OCI-LY1 (cell line): ENCODE results near the gene CDC42BPB.

ENCODE experiments used
- CTCF ChIP-seq: fragments of 200-600 bp; sonication (generic), shearing (Covaris generic); IDR thresholded peaks from 2 replicates; pipeline ENCODE4 v1.5.1; 2017; ENCODE audit warnings: mild to moderate bottlenecking, antibody characterized with exemption, low read length, moderate library complexity, mixed read lengths
- EZH2 ChIP-seq: fragments of 200-600 bp; sonication (generic), shearing (Covaris generic); IDR thresholded peaks from 2 replicates; pipeline ENCODE4 v1.8.0; 2017; ENCODE audit warnings: borderline replicate concordance, mixed run types, mild to moderate bottlenecking, antibody characterized with exemption, low read length, moderate library complexity, mixed read lengths

DNA sequence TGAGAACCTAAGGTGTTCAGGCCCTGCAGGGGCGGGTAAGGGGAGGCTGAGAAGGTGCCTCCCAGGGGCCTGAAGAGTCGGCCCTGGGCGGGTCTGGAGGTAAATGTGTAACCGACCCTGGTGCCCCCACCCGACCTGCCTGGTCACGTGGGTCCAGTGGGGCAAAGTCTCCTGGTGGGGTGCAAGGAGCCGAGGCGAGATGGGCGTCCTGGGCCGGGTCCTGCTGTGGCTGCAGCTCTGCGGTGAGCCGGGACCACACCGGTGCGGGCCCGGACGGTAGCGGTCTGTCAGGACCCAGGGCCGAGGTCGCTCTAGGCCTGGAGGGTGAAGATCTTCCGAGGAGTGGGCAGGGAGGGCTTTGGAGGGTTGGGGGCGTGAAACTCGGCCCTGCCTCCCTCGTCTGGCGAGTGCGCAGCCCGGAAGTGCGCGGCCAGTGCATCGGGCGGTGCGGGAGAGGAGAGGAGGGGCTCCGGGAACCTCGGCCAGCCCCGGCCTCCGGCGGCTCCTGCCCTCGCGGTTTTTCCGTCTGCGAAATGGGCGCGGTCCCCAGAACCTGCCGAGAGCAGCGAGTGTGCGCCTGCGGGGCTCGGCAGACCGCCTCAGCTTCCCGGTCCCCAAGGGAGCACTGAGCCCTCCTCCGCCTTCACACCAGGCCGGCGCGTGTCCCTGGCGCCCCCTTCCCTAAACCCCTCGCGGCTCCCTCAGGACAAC is 134.7 kb downstream of the CDC42BPB start, which contains the start of gene AMN:
- TF ChIP-seq CTCF (no peak), EZH2 (no peak)
